Measurements from ENCODE around the gene ACBD6.

Gene ACBD6

DNA sequence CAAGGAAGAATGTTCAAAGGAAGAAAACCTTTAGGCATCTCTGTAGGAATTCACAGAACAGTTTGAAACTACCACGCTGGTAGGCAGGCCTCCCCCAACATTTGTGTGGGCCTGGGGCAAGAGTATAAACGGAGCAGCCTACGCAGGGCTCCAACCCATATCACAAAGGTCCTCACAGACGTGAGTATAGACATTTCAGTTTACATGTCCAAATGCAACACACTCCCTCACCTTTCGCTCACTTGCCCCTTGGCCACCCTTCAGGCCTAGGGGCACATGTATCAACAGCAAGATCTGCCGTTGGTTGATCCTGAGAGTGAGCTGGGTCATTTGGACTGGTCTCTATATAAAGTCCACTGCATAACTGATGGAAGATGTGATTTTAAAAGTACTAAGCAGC is 133.3 kb downstream of the ACBD6 start:
- DNase-seq (ENCODE audit: low read depth) = no peak

DNA sequence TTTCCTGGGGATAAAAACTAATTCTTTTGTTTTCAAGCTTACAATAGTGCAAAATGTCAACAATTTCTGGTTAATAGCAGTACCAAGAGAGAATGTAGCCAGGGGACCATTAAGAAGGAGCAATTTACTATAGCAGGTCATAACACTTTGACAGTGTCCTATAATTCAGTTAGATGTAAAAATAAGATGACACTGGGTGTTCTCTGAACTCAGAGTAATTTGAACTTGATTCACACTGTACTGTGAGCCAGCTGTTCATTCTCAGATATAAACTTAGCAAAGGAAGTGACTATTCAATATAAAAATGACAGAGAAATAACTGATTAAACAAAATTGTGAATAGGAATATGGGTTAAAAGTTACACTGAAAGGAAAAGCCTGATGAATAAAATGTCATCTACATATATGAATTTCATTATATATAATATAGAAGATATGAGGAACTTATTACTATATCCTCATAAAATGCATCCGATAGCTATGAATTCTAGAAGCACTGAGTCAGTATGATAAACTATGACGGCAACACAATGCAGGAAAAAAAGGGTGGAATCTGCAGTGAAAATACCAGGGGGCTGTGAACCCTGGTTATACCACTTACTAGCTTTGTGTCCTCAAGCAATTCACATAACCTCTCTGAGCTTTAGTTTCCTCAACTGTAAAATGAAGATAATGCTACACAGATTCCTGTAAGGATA is 135.9 kb downstream of the ACBD6 start:
- DNase-seq (ENCODE audit: low read depth) = no peak

DNA sequence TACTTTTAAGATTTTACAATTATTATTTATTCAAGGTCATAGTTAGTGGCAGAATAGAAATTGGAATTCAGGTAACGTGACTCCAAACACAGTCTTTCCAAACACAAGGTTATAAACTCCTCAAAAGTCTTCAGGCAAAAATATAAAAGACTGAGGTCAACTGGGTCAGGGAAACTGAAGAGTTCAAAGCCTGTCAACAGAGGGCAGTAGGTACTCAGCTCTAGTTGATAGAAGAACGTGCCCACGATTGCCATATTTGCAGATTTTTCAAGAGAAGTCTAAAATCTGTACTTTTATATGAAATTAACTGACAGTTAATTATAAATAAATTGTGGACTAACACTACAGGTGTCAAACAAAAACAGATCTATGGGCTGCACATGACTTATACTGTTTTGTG is 137.3 kb downstream of the ACBD6 start:
- DNase-seq (ENCODE audit: low read depth) = no peak

DNA sequence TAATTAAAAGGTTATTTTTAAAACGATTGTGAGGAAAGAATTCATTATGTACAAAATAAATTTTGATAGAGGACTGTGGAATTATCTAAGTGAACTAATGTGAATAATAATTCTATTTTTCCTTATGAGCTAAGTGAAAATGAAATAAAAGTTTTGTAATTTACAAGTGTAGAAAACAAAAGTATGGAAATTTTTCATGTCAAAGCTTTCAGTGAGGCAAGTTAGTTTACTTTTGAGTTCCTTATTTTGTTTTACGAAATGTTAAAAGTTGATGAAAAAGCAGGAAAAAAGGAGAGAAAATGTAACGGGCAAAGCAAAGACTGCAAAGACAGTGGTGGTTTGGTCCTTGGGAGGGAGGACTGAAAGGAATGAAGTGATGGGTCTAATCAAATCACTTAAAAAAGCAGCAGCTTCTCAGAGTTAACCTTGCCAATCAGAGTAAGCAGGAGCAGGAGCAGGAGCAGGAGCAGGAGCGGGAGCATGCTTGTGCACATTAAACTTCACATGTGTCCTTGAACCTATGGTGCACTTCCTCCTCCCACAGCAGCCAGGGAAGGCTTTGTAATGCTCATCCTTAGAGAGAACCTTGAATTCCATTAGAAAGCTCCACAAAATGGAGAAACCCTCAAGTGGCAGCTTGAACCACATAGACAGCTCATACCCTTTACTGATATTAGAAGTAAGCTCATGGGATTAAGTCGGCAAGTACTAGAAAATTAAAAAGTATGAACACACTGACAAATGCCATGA is 139.0 kb downstream of the ACBD6 start:
- no peak for DNase-seq (ENCODE audit: low read depth)

DNA sequence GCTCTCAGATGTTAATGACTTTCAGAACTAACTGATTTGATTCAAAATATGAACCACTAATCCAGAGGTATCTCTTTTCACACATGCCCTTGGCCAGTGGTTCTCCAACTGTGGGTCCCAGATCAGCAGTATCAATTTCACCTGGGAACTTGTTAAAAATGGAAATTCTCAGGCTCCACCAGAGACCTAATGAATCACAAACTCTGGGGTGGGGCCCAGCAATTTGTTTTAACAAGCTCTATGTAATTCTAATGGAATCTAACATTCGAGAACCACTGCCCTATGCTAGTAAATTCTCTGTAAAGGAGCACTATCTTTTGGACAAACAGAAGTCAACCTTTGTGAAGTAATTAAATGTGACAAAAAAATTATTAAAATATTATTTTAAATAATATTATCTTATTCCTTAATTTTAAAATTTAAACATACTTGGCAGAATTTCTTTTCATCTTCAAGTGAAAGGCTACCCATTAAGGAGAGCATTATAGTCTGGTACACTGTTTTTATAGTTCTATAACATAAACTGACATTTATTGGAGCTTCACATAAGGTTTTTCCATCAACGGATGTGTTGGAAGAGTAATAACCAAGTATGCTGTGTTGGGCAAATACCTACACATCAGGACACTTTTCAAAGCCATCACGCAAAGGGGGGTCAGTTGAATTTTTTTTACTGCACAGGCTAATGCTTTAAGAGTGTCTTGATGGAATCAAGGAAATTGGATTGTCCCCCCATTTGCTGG is 141.9 kb downstream of the ACBD6 start:
- peak; percentile 40 for DNase-seq (ENCODE audit: low read depth)

DNA sequence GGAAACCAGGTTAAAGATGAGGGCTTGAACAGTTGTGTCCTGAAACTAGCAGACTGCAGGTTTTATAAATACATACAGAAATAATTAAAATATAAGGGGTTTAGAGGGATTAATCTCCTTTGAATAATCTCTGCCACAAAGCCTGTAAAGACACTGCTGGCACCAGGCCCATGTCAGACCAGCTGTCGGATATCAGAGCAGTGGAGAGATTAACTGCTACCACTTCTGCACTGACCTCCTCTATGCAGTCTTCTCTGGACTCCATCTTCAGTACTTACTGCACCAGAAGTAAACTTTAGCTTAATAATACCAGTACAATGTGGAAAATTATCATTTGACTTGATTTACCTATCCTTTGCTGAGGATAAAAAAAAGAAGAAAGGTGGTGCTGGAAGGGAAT is 143.7 kb downstream of the ACBD6 start:
- no peak for DNase-seq (ENCODE audit: low read depth)

DNA sequence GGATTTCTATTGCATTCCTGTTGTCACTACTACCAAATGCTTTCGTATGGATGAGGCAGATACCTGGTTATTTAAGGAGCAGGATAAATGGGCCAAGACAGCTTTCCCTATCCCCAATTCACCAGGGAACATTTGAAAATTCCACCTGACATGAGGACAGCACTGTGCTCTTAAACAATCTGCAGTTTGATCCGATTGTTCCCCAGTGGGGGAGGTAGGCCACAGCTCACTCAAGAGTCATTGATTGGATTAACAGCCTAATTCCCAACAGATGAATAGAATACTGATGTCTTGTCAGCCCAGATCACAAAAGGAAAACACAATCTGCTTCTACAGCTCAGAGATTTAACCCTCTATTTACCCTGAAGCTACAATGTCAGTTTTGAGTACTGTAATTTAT is 148.4 kb downstream of the ACBD6 start:
- DNase-seq (ENCODE audit: low read depth) = no peak

DNA sequence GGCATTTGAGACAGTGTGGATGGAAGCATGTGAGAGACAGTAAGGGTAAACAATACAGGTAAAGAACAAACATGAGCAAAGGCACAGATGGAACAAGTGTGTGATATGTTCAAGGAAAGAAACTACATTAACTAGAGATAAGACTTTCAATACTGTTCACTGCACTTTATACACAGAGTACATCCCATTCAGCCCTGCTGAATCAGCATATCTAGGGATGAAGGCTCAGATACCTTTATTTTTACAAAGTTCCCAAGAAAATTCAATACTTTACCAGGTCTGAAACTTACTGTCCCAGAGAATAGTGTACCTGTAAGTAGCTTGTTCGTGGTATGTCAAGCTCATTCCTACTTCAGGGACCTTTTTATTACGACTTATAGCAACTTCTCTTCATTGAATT is 149.8 kb downstream of the ACBD6 start:
- DNase-seq (ENCODE audit: low read depth) = no peak

DNA sequence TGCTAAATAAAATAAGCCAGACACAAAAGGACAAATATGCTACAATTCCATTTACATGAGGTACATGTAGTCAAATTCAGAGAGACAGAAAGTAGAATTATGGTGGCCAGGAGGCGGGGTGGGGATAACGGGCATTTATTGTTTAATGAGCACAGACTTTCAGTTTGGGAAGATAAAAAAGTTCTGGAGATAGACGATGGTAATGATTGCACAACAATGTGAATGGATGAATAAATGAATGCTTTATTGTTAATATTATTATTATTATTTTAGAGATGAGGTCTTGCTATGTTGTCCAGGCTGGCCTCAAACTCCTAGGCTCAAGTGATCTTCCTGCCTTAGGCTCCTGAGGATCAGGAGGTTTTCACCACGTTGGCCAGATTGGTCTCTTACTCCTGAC is 150.4 kb downstream of the ACBD6 start:
- DNase-seq (ENCODE audit: low read depth) = no peak

DNA sequence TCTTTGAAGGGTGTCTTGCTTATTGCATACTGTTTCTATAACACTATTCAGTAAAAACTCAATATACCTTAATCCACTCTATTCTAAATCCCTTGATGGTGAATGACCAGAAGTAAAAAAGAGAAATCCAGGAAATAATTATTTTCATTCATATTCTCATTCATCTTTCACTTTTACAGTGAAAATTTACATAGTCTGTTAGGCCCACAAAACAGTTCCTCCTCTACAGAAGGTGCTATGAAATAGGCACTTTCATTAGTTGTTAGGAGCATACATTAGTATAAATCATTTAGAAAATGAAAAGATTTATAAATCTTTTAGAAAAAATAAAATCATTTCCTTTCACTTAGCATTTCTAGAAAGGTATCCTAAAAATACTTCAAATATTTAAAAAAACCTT is 157.2 kb downstream of the ACBD6 start:
- DNase-seq (ENCODE audit: low read depth) = no peak

DNA sequence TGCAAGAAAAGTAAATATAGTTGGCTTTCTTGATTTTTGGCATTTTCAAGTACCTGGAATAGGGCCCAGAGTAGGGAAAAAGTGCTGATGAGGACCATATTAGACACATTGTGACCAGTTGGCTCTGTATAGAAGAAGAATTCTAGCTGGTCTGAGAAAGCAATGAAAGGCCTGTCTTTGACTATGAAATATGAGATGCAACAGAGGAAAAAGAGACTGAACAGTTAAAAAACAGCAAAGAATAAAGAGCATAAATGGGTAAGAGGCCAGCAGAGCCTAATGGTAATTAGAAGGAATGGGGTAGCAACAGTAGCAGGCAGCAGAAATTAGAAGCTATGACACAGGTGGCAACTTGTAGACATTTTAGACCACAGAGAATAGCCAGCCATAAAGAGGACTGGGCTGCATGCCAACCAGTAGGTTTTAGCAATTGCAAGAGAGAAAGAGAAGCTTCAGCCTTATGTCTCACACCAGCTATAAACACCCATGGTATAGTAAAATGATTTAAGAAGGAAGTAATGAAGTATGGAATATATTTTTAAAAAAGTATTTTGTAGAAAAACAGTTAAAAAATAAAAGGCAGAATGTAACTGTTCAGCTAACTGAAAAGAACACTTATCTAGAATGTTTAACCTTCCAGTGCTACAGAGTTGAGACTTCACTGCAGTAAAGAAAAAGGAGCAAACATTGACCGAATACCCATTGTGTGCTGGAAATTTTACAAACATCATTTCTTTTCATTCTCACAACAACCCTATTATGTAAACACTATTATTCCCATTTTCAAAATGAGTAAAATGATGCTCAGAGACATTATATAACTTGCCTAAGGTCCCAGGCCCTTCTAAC is 158.2 kb downstream of the ACBD6 start:
- no peak for DNase-seq (ENCODE audit: low read depth)

DNA sequence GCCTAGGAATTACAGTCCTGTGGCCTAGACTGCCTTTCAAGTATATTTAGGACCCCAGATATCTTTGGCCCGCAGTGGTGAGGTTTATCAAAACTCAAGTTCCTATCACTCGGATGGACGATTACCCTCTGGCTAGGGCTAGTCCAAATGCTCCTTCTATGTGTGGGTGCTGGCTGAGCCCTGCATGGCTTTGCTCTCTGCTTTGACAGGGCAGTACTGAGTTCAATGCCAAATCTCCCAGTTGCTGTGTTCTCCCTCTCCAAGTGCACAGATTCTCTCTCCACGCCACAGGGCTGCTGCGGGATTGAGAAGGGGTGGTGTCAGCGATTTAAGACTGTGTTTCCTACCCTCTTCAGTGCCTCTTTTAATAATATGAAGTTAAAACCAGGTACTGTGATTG is 175.3 kb downstream of the ACBD6 start:
- no peak for DNase-seq (ENCODE audit: low read depth)

DNA sequence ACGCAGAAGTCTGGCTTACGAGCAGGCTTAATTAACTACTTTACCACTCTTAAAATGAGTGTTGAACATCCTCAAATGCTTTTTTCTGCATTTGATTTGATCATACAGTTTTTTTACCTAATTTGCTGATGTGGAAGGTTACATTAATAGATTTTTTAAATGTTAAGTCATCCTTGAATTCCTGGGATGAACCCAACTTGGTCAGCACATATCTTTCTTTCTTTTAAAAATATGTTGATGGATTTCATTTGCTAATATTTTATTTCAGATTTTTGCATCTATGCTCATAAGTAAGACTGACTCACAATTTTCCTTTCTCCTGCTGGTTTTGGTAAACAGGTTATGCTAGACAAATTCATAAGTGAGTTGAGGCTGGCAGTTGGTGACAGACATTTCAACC is 189.5 kb downstream of the ACBD6 start:
- DNase-seq (ENCODE audit: low read depth) = no peak

DNA sequence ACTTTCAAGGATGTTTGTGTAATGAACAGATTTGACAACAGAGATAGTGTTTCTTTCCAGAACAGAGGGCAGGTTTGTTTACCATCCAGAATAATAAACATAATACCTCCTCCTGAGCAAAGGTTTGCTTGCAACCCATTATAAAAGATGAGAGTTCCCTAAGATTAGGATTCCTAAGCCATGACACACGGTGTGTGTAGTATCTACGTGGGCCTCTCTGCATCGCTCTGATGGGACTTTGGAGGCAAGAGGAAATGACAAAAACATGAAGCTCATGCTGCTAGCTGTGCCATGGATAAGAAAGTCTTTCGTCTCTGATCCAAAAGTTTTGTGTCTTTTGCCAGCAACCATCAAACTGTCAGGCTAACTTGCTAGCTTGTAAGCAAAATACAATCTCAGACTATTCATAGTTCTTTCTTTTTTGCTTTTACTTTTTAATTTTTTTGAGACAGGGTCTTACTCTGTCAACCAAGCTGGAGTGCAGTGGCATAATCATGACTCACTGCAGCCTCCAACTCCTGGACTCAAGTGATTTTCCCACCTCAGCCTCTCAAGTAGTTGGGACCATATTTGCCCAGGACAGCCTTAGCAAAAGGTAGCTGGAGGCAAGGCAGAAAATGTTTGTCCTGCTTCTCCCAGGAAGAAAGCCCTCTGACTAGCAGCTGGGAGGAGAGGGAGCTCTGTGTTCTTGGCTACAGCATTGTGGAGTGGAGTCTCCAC is 191.2 kb downstream of the ACBD6 start:
- DNase-seq (ENCODE audit: low read depth) = no peak

DNA sequence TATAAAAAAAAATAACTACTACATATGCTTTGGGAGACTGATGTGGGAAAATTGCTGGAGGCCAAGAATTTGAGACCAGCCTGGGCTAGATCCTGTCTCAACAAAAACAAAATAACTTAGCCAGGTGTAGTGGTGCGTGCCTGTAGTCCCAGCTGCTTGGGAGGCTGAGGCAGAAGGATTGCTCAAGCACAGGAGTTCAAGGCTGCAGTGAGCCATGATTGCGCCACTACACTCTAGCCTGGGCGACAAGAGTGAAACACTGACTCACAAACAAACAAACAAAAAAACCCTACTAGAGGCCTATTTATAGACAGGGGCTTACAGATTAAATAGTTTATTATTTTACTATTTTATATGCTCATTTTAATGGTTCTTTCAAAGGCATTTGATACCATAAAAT is 192.3 kb downstream of the ACBD6 start:
- DNase-seq (ENCODE audit: low read depth) = no peak

DNA sequence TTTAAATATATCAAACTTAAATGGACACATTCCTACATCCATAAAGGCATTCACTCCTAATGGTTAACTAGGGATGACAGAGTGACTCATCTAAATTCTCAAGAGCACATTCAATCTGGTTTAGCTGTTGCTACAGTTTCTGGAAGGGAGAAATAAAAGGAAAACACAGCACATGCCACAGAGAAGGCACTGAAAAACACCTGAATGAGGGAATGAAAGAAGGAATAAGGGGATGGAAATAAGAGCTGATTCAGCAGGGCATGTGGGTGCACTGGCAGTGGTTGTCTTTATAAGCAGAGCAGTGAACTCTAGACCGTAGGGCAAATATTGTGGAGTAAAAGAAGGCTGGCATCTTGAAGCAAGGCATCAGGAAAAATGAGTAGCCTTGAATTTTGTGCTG is 193.0 kb downstream of the ACBD6 start:
- DNase-seq (ENCODE audit: low read depth) = peak; percentile 34

DNA sequence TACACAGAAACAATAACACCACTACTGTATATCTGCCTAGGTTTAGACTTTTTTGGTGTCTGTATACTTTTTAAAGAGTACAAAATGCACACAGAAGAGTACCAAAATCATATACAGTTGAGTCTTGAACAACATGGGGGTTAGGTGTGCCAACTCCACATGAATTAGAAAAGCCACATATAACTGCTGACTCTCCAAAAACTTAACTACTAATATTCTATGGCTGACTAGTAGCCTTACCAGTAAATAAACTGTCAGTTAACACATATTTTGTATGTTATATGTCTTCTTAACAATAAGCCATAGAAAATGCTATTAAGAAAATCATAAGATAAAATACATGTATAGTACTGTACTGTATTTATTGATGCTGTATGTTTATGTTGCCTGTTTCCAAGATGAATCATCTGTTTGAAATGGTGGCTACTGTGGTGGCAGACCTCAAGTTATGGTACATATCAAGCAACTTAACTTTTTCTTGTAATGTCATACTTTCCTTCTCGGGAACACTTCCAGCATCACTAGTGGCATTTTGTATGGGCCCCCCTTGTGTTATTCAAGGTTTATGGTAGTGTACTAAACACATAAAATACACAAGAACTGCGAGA is 201.1 kb downstream of the ACBD6 start:
- no peak for DNase-seq (ENCODE audit: low read depth)

DNA sequence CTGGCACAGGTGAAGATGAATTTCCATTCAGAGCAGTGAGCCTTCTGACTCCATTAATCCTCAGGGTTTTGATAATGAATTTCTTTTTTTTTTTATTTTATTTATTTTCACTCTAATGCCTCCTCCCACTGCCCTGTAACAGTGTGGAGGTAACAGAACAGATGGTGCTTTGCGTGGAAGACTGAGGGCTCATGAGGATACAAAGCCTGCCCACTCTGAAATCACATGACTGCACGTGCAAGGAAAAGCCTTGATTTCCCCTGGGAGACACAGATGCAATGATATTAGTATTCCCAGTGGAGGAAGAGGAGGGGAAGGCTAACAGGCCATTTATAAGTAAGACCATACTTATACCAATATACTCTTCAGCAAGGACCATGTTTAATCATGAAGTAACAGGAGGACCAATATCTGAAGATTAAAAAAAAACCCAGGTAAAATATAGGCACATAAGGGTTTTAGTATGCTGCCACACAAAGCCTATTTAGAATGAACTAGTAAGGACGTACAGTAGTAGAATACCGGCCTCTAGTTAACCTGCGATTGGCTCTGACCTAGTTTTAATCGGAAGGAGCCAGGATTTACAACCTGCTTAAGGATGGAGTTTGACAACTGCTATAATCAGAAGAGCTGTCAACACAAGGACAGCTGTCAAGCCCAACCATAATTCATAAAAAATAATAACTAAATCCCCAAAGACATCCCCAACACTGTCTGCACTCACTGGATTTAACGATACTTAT is 202.7 kb downstream of the ACBD6 start:
- no peak for DNase-seq (ENCODE audit: low read depth)

DNA sequence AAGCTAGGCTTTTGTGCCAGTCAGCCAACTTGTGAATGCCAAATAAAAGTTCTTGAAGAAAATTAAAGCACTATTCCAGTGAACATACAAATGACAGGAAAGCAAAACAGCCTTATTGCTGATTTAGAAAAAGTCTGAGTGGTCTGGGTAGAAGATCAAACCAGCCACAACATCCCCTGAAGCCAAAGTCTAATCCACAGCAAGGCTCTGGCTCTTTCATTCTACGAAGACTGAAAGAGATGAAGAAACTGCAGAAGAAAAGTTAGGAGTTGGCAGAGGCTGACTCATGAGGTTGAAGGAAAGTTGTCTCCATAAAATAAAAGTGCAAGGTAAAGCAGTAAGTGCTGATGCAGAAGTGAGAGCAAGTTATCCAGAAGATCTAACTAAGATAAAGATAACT is 206.4 kb downstream of the ACBD6 start:
- no peak for DNase-seq (ENCODE audit: low read depth)

DNA sequence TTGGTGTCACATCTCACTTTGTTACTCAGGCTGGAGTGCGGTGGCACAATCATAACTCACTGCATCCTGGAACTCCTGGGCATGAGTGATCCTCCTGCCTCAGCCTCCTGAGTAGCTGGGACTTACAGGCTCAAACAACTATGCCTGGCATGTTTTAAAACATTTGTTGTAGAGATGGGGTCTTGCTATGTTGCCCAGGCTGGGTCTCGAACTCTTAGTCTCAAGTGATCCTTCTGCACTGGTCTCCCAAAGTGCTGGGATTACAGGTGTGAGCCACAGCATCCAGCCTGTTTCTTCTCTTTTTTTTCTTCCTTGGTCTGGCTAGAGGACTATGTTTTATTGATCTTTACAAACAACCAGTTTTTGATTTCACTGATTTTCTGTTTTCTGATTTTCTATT is 207.7 kb downstream of the ACBD6 start:
- DNase-seq (ENCODE audit: low read depth) = no peak
